Endodermal cell (in vitro differentiated cells): Measurements from ENCODE around the gene TRIM6. TPM values are rescaled to one million over a fixed set of nuclear protein-coding genes. Genes with fewer than 3 reads are reported as not detected.

Source experiments
- DNase-seq: peaks from one replicate; pipeline ENCODE4 v3.0.0-alpha.2; 2017
- H3K27ac ChIP-seq: 2 replicates; pipeline ENCODE4 v1.5.1; 2013; ENCODE audit warnings: mild to moderate bottlenecking, low read depth, low read length, moderate library complexity
- H3K27me3 ChIP-seq: 2 replicates; pipeline ENCODE4 v1.6.1; 2013; ENCODE audit warnings: mild to moderate bottlenecking, low read length, moderate library complexity; ENCODE audit not compliant: insufficient read depth, control insufficient read depth, poor library complexity, severe bottlenecking
- H3K36me3 ChIP-seq: 2 replicates; pipeline ENCODE4 v1.7.0; 2013; ENCODE audit warnings: mild to moderate bottlenecking, low read length, moderate library complexity; ENCODE audit not compliant: control insufficient read depth, insufficient read depth
- H3K4me1 ChIP-seq: one replicate; pipeline ENCODE4 v1.7.0; 2013; ENCODE audit warnings: low read length; ENCODE audit not compliant: control insufficient read depth, insufficient read depth
- H3K4me3 ChIP-seq: 2 replicates; pipeline ENCODE4 v1.5.1; 2013; ENCODE audit warnings: mild to moderate bottlenecking, low read length, moderate library complexity
- H3K9ac ChIP-seq: 2 replicates; pipeline ENCODE4 v1.6.1; 2013; ENCODE audit warnings: mild to moderate bottlenecking, low read length, moderate library complexity; ENCODE audit not compliant: poor library complexity, severe bottlenecking; ENCODE audit errors: extremely low read depth
- H3K9me3 ChIP-seq: 2 replicates; pipeline ENCODE4 v1.6.1; 2013; ENCODE audit warnings: mild to moderate bottlenecking, low read length, moderate library complexity; ENCODE audit not compliant: control insufficient read depth
- H3K27ac Mint-ChIP-seq: 2 replicates; pipeline ENCODE4 v1.8.0; 2020; ENCODE audit warnings: mixed read lengths
- H3K27me3 Mint-ChIP-seq: 2 replicates; pipeline ENCODE4 v1.8.0; 2021; ENCODE audit warnings: mild to moderate bottlenecking, mixed read lengths; ENCODE audit not compliant: insufficient read depth
- H3K36me3 Mint-ChIP-seq: 2 replicates; pipeline ENCODE4 v1.8.0; 2020; ENCODE audit warnings: low read depth, mixed read lengths
- H3K4me1 Mint-ChIP-seq: 2 replicates; pipeline ENCODE4 v1.8.0; 2020; ENCODE audit warnings: mixed read lengths
- H3K4me3 Mint-ChIP-seq: 2 replicates; pipeline ENCODE4 v1.8.0; 2020; ENCODE audit warnings: mild to moderate bottlenecking, moderate library complexity, mixed read lengths
- H3K9me3 Mint-ChIP-seq: 2 replicates; pipeline ENCODE4 v1.8.0; 2020; ENCODE audit warnings: mild to moderate bottlenecking, mixed read lengths
- CTCF ChIP-seq: fragments of 200-600 bp; sonication (generic); conservative IDR thresholded peaks from 2 replicates; pipeline ENCODE4 v1.5.0; 2021; ENCODE audit warnings: antibody characterized with exemption, mild to moderate bottlenecking
- WGBS, 2 experiments: methylation state at CpG; one replicate each; pipeline versions ENCODE4 v1.1.5 to v1.1.7; 2013; ENCODE audit warnings: missing lambda C conversion rate in 2 of 2, mixed read lengths in 1 of 2; ENCODE audit not compliant: insufficient coverage in 1 of 2, insufficient read length in 1 of 2; 5-methylcytosine and 5-hydroxymethylcytosine counted together
- long read RNA-seq, 4 experiments: library from polyadenylated mRNA in 2 of 4; library from RNA in 1 of 4; library from capped mRNA in 1 of 4; stranded (forward) in 3 of 4; unstranded in 1 of 4; transcript quantifications; one replicate each; pipeline ENCODE4 v2.0.0, GENCODE V29; 2020 to 2021; ENCODE audit warnings: inconsistent platforms in 1 of 4
- polyA plus RNA-seq, 2 experiments: library from polyadenylated mRNA; stranded (reverse); fragments of 50-300 nt; gene quantifications; one replicate each; pipeline ENCODE4 v1.2.3, GENCODE V29; 2013
- total RNA-seq, 2 donors: library from RNA; stranded (reverse); fragmentation: NEBNext Ultra II Directional in 1 of 2; extraction: Animal tissue kit (Norgen Biotek cat#: 25700) in 1 of 2; gene quantifications; 2 replicates in 1 of 2; 3 replicates in 1 of 2; pipeline ENCODE4 v1.2.1, GENCODE V29; 2021

TRIM6 gene
- 10 to 100 TPM; 17.4 to 26.1 TPM for total RNA-seq
- polyA plus RNA-seq (2013, experiment 1 of 2) = 5.4 TPM
- polyA plus RNA-seq (2013, experiment 2 of 2) = 5.6 TPM
- long read RNA-seq, experiment 1, partial matches to known transcripts = 0 of 4 reads
- long read RNA-seq, experiment 1, other reads (novel, unspliced or antisense) = 4 of 4 reads
- long read RNA-seq, experiment 2, transcript TRIM6-201 (8 exons, 3,217 nt) = major isoform, 9 of 52 reads
- long read RNA-seq, experiment 2, partial matches to known transcripts = 3 of 52 reads
- long read RNA-seq, experiment 2, other reads (novel, unspliced or antisense) = 38 of 52 reads
- long read RNA-seq, experiment 3, transcript TRIM6-202 (8 exons, 3,403 nt) = minor isoform, 7 of 71 reads
- long read RNA-seq, experiment 3, transcript TRIM6-201 (8 exons, 3,217 nt) = major isoform, 43 of 71 reads
- long read RNA-seq, experiment 3, partial matches to known transcripts = 2 of 71 reads
- long read RNA-seq, experiment 3, other reads (novel, unspliced or antisense) = 19 of 71 reads
- long read RNA-seq, experiment 4, partial matches to known transcripts = 2 of 6 reads
- long read RNA-seq, experiment 4, other reads (novel, unspliced or antisense) = 4 of 6 reads

GRCh38 chr11:5596607-5597201 is at the start of gene TRIM6:
TRIM6 (plus strand) TSS chr11:5596637; CDS start chr11:5596898, 261 bp downstream.
- Histone ChIP-seq H3K9me3 (no peaks in the 10 kb centered on the region), H3K4me1 (peaks cover 4% of the 10 kb centered on the region), H3K4me3 (peak within 1 kb of the TSS; percentile 88), H3K36me3 (no peaks in the 10 kb centered on the region), H3K27me3 (no peaks in the 10 kb centered on the region), H3K9ac (peak within 1 kb of the TSS; percentile 18), H3K27ac (no peak within 1 kb of the TSS)
- H3K27ac Mint-ChIP-seq = peak within 1 kb of the TSS; percentile 93
- no peak for TF ChIP-seq CTCF
- peak; percentile 87 for DNase-seq
- 3 to 7% methylated on average over 8 to 19 of the region's 20 CpGs for WGBS, 2 experiments
- H3K27me3 Mint-ChIP-seq = peaks cover 1% of the 10 kb centered on the region
- H3K4me3 Mint-ChIP-seq = peak within 1 kb of the TSS; percentile 84
- H3K36me3 Mint-ChIP-seq = no peaks in the 10 kb centered on the region
- H3K4me1 Mint-ChIP-seq = peaks cover 29% of the 10 kb centered on the region
- H3K9me3 Mint-ChIP-seq = peaks cover 1% of the 10 kb centered on the region

GRCh38 chr11:5547982-5548381 is 48.5 kb upstream of the TRIM6 start:
- Histone ChIP-seq H3K36me3 (no peaks in the 10 kb centered on the region), H3K9ac (no peak overlapping the region), H3K4me3 (no peak overlapping the region), H3K4me1 (no peaks in the 10 kb centered on the region), H3K27ac (no peak overlapping the region), H3K9me3 (no peaks in the 10 kb centered on the region), H3K27me3 (no peaks in the 10 kb centered on the region)
- no peaks in the 10 kb centered on the region for H3K4me1 Mint-ChIP-seq
- DNase-seq = no peak
- WGBS, 2 experiments = 94 to 100% methylated on average over 1 of the region's 1 CpG
- no peak overlapping the region for H3K27ac Mint-ChIP-seq
- no peaks in the 10 kb centered on the region for H3K27me3 Mint-ChIP-seq
- no peak overlapping the region for H3K4me3 Mint-ChIP-seq
- no peak for TF ChIP-seq CTCF
- H3K36me3 Mint-ChIP-seq = no peaks in the 10 kb centered on the region
- no peaks in the 10 kb centered on the region for H3K9me3 Mint-ChIP-seq

GRCh38 chr11:5548440-5548839 is 48.0 kb upstream of the TRIM6 start, which contains the start of gene OR52H1:
OR52H1 (minus strand) TSS chr11:5548540; CDS start chr11:5545505, 3,035 bp downstream.
- Mint-ChIP-seq H3K9me3 (no peaks in the 10 kb centered on the region), H3K36me3 (no peaks in the 10 kb centered on the region), H3K4me3 (no peak within 1 kb of the TSS), H3K4me1 (no peaks in the 10 kb centered on the region), H3K27ac (no peak within 1 kb of the TSS), H3K27me3 (no peaks in the 10 kb centered on the region)
- H3K27me3 ChIP-seq = no peaks in the 10 kb centered on the region
- no peaks in the 10 kb centered on the region for H3K36me3 ChIP-seq
- no peaks in the 10 kb centered on the region for H3K4me1 ChIP-seq
- DNase-seq = no peak
- no peaks in the 10 kb centered on the region for H3K9me3 ChIP-seq
- no peak within 1 kb of the TSS for H3K4me3 ChIP-seq
- no peak for TF ChIP-seq CTCF
- H3K9ac ChIP-seq = no peak within 1 kb of the TSS
- WGBS, 2 experiments = 80% methylated on average over 1 of the region's 1 CpG; no CpG with 5 or more reads in 1 of the 2 experiments
- no peak within 1 kb of the TSS for H3K27ac ChIP-seq
